RWPE1 (cell line): ENCODE results near the gene MPC1.

Experiments used
- CTCF ChIA-PET: fragments of 350-600 bp; sonication (Branson Sonifier 250); formaldehyde crosslinking; extraction: SDS; loops from one replicate; lab custom pipeline; 2021; lab: Yijun Ruan, JAX
- POLR2A ChIA-PET: fragments of 400-600 bp; formaldehyde crosslinking; extraction: SDS; loops from one replicate; lab custom pipeline; 2020; ENCODE audit warnings: antibody characterized with exemption; ENCODE audit not compliant: low non-redundant PET; lab: Yijun Ruan, JAX
- DNase-seq: peaks from one replicate; pipeline ENCODE4 v3.0.0; 2012; ENCODE audit warnings: low spot score
- H3K27ac ChIP-seq: fragments of 450-650 bp; 2 replicates; pipeline ENCODE4 v1.5.1; 2017
- TF ChIP-seq, protein P1 (sequence below): fragments of 450-650 bp; conservative IDR thresholded peaks from 2 replicates; pipeline ENCODE4 v1.5.1; 2017; ENCODE audit warnings: low read depth, mild to moderate bottlenecking

MPC1 gene

DNA sequence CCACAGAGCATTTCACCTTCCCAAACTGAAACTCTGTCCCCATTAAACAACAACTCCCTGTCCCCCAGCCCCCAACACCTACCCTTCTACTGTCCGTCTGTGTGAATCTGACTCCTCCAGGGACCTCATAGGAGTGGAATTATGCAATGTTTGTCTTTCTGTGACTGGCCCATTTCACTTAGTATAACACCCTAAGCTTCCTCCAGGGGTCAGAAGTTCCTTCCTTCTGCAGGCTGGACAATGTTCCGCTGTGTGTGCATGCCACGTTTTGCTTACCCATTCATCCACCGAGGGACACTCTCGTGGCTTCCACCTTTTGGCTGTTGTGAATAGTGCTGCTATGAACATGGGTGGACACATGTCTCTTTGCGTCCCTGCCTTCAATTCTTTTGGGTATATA lies 37.6 kb upstream of the MPC1 start:
- no peak overlapping the region for H3K27ac ChIP-seq
- DNase-seq: no peak
- ChIA-PET POLR2A (no interaction called here), CTCF (no interaction called here)
- TF ChIP-seq, protein P1, sequence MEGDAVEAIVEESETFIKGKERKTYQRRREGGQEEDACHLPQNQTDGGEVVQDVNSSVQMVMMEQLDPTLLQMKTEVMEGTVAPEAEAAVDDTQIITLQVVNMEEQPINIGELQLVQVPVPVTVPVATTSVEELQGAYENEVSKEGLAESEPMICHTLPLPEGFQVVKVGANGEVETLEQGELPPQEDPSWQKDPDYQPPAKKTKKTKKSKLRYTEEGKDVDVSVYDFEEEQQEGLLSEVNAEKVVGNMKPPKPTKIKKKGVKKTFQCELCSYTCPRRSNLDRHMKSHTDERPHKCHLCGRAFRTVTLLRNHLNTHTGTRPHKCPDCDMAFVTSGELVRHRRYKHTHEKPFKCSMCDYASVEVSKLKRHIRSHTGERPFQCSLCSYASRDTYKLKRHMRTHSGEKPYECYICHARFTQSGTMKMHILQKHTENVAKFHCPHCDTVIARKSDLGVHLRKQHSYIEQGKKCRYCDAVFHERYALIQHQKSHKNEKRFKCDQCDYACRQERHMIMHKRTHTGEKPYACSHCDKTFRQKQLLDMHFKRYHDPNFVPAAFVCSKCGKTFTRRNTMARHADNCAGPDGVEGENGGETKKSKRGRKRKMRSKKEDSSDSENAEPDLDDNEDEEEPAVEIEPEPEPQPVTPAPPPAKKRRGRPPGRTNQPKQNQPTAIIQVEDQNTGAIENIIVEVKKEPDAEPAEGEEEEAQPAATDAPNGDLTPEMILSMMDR: no peak

DNA sequence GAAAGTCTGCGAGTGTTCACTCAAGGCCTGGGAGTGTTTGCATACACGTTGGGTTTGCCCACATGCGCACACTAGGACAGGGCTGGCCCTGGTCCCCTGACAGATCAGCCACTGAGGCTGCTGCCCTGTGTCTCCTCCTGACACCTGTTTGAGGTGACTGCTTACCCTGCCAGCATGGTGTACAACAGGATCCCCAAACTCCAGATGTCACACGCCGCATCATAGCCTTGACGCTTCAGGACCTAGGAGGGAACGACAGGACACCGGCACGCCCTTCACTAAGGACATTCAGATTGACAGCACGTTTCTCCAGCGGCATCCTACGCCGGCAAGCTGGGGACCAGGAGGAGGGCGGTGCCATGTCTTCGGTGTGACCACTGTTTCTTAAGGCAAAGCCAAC lies 37.0 kb upstream of the MPC1 start:
- TF ChIP-seq, protein P1: no peak
- POLR2A ChIA-PET: no interaction called here
- CTCF ChIA-PET: no interaction called here
- H3K27ac ChIP-seq: no peak overlapping the region
- DNase-seq: no peak

DNA sequence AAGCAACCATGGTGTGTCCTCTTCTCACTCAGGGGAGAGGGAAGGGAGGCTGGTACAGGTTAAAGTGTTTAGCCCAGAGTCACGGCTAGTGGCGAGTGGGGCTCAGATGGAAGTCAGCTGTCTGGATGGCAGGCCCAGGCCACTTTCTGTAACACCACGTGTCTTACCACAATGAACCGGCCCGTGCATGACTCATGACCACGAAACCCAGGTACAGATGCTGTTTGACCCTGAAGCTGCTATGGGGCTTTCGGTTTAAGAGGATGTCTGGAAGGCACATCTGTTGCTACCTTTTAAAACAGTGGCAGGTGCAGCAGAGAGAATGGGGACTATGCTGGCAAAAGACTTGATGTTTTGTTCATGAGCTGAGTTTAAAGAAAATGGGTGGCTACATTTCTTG lies 36.5 kb upstream of the MPC1 start:
- H3K27ac ChIP-seq: no peak overlapping the region
- POLR2A ChIA-PET: no interaction called here
- peak; percentile 54 for DNase-seq
- TF ChIP-seq, protein P1: no peak
- CTCF ChIA-PET: no interaction called here

DNA sequence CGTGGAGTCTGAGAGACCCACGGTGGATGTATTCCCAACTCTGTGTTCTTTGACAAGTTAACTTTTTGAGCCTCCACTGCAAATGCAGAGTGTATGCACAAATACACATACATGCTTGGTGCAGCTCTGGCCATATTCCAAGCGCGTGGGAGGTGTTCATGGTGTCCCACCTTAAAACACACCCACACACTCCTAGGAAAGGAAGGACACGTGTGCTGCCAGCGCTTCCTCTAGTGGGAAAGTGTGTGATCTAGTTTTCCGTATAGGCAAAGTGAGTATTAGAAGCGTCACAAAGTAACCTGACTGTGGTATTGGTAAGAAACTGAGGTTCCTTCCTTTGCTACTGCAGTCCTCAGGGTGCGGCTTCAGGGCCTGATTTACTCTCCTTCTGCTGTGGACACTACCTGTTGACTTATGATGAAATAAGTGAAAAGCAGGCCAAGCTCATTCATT lies 36.0 kb upstream of the MPC1 start:
- TF ChIP-seq, protein P1: no peak
- POLR2A ChIA-PET: no interaction called here
- CTCF ChIA-PET: no interaction called here
- DNase-seq: no peak
- H3K27ac ChIP-seq: no peak overlapping the region

DNA sequence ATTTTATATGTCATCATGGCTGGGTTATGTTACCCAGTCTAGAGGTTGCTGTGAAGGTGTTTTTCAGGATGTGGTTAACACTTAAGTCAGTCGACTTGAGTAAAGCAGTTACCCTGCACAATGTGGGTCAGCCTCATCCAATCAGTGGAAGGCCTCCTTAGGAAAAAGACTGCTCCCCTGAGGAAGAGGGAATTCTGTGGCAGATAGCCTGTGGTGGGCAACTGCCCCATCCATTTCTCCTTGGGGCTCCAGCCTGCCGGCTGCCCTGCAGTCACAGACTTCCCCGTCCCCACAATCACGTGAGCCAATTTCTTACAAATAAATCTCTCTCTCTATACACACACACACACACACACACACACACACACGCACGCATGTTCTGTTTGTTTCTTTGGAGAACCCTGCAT lies 34.5 kb upstream of the MPC1 start:
- CTCF ChIA-PET: no interaction called here
- DNase-seq: no peak
- TF ChIP-seq, protein P1: no peak
- no peak overlapping the region for H3K27ac ChIP-seq
- POLR2A ChIA-PET: no interaction called here

DNA sequence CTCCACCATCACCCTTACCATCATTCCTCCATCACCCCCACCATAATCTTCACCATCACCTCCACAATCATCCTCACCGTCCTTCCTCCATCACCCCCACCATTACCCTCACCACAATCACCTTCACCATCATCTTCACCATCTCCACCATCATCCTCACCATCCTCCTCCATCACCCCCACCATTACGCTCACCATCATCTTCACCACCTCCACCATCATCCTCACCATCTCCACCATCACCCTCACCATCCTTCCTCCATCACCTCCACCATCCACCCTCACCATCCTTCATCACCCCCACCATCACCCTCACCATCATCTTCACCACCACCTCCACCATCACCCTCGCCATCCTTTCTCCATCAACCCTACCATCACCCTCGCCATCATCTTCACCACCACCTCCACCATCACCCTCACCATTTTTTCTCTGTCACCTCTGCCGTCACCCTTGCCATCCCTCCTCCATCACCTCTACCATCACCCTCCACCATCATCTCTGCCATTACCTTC lies 33.1 kb upstream of the MPC1 start:
- H3K27ac ChIP-seq: no peak overlapping the region
- POLR2A ChIA-PET: no interaction called here
- TF ChIP-seq, protein P1: no peak
- DNase-seq: no peak
- CTCF ChIA-PET: no interaction called here
